ENCODE results near the gene CHCHD6. TPM values are rescaled to one million over a fixed set of nuclear protein-coding genes. Genes with fewer than 3 reads are reported as not detected.

Gene CHCHD6
- total RNA-seq, 4 donors from 2014 or later: 7.5 to 21.9 (median 16.3) TPM

- DNase-seq: no peak
- no peaks in the 10 kb centered on the region for H3K9me3 ChIP-seq
- WGBS, 2 donors: 44 to 75% methylated on average over 3 of the region's 3 CpGs
- H3K4me1 ChIP-seq: no peaks in the 10 kb centered on the region
- H3K36me3 ChIP-seq: peaks cover 0 to 68% (median 0%) of the 10 kb centered on the region in 3 donors
- no peak overlapping the region for H3K4me3 ChIP-seq
- intact Hi-C loops (cut with DNase I): no loop called here
- H3K27me3 ChIP-seq: no peaks in the 10 kb centered on the region
- H3K27ac ChIP-seq: no peak overlapping the region
- TF ChIP-seq POLR2A (IDR thresholded peaks at IDR 0.05): no peak
- TF ChIP-seq, protein P1, sequence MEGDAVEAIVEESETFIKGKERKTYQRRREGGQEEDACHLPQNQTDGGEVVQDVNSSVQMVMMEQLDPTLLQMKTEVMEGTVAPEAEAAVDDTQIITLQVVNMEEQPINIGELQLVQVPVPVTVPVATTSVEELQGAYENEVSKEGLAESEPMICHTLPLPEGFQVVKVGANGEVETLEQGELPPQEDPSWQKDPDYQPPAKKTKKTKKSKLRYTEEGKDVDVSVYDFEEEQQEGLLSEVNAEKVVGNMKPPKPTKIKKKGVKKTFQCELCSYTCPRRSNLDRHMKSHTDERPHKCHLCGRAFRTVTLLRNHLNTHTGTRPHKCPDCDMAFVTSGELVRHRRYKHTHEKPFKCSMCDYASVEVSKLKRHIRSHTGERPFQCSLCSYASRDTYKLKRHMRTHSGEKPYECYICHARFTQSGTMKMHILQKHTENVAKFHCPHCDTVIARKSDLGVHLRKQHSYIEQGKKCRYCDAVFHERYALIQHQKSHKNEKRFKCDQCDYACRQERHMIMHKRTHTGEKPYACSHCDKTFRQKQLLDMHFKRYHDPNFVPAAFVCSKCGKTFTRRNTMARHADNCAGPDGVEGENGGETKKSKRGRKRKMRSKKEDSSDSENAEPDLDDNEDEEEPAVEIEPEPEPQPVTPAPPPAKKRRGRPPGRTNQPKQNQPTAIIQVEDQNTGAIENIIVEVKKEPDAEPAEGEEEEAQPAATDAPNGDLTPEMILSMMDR (IDR thresholded peaks at IDR 0.05): no peak
Measured at GRCh38 chr3:126731044-126731443, 27.0 kb downstream of the CHCHD6 start.

- intact Hi-C loops (cut with DNase I): no loop called here
- TF ChIP-seq POLR2A (IDR thresholded peaks at IDR 0.05): no peak
- TF ChIP-seq, protein P1 (IDR thresholded peaks at IDR 0.05): no peak
Measured at GRCh38 chr3:126732281-126733060, 28.4 kb downstream of the CHCHD6 start.

DNA sequence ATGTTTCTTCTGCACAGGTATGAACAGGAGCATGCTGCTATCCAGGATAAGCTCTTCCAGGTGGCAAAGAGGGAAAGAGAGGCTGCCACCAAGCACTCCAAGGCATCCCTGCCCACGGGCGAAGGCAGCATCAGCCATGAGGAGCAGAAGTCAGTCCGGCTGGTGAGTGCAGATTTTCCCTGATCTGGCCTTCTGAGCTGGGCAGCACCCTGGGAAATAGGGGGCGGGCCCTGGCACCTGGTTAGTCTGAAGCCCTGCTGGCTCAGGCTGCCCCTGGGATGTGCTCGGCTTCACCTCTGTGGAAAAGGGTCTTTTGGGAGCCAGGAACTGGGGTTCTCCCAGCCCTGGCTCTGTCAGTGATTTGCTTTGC lies 29.0 kb downstream of the CHCHD6 start:
- H3K9me3 ChIP-seq: no peaks in the 10 kb centered on the region
- no CpG with 5 or more reads among the region's 5 CpGs for WGBS, 2 donors
- H3K36me3 ChIP-seq: peaks cover 0 to 54% (median 0%) of the 10 kb centered on the region in 3 donors
- no peak overlapping the region for H3K27ac ChIP-seq
- no peaks in the 10 kb centered on the region for H3K27me3 ChIP-seq
- intact Hi-C loops (cut with DNase I): no loop called here
- H3K4me3 ChIP-seq: no peak overlapping the region
- no peak for TF ChIP-seq POLR2A (IDR thresholded peaks at IDR 0.05)
- TF ChIP-seq, protein P1 (IDR thresholded peaks at IDR 0.05): no peak
- H3K4me1 ChIP-seq: no peaks in the 10 kb centered on the region
- no peak for DNase-seq

More at GRCh38 chr3:126732281-126733060, 28.4 kb downstream of the CHCHD6 start:
- 81 to 90% methylated on average over 2 to 6 of the region's 6 CpGs for WGBS, 2 donors
- no peak overlapping the region for H3K27ac ChIP-seq
- no peaks in the 10 kb centered on the region for H3K9me3 ChIP-seq
- no peaks in the 10 kb centered on the region for H3K27me3 ChIP-seq
- DNase-seq: no peak
- H3K4me3 ChIP-seq: no peak overlapping the region
- peaks cover 0 to 60% (median 0%) of the 10 kb centered on the region in 3 donors for H3K36me3 ChIP-seq
- H3K4me1 ChIP-seq: no peaks in the 10 kb centered on the region

- Histone ChIP-seq H3K27ac (no peak overlapping the region), H3K36me3 (peaks cover 0 to 46% (median 0%) of the 10 kb centered on the region in 3 donors)
- 84 to 91% methylated on average over 5 of the region's 5 CpGs for WGBS, 2 donors
Measured at GRCh38 chr3:126734106-126734723, 30.2 kb downstream of the CHCHD6 start.

More at GRCh38 chr3:126734106-126734723, 30.2 kb downstream of the CHCHD6 start:
- Histone ChIP-seq H3K9me3 (no peaks in the 10 kb centered on the region), H3K27me3 (no peaks in the 10 kb centered on the region), H3K4me1 (no peaks in the 10 kb centered on the region), H3K4me3 (no peak overlapping the region)
- no peak for DNase-seq
- intact Hi-C loops (cut with DNase I): no loop called here
- TF ChIP-seq, protein P1 (IDR thresholded peaks at IDR 0.05): no peak
- TF ChIP-seq POLR2A (IDR thresholded peaks at IDR 0.05): no peak
